ENCODE results near the gene RSPH6A. TPM values are rescaled to one million over a fixed set of nuclear protein-coding genes. Genes with fewer than 3 reads are reported as not detected.

The RSPH6A gene
- total RNA-seq, 2 donors from 2014 or later = not detected

DNA sequence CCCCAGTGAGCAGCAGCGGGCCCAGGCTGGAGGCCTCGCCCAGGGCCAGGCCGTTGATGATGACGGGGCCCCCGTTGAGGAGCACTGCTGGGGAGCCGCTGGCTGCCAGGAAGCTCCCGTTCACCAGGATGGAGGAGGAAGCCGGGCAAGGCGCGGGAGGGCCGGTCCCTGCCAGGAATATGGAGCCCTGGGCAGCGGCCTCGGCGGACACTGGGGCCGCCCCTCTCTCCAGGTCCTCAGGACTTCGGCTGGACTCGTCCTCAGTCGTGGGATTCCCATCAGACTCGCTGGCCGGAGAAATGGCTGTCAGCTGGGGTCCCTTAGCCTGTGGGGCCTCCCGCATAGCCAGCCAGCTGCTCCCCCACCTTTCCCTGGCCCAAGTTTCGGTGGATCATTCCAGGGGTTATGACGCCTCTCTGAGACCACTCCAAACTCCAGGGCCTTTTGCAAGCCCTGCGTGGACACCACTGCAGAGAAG lies 48.2 kb downstream of the RSPH6A start:
- DNase-seq (ENCODE audit: low spot score) = peak; percentile 68

DNA sequence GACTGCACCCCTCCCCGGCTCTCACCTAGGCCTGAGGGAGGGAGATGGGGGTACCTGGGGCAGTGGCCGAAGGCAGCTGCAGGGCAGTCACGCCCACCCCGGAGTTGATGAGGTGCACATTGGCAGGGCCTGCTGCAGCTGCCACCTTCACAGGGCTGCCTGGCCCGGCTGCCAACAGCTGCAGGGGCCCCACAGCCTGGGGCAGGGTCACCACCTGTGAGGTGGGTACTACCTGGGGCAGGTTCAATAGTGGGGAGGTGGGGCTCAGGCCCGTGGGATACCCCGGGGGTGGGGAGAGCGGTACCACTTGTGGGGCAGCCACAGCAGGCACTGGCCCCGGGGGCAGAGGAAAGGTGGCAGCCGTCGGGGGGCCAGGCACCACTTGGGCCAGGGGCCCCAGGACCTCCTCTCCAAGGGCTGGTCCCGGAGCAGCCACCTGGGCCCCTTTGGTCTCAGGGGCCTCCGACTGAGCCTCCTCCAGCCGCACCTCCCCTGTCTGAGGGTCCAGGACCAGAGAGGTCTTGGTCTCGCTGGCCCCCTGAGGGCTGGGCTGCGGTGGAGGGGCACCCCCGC lies 48.7 kb downstream of the RSPH6A start:
- Histone ChIP-seq H3K9me3 (no peaks in the 10 kb centered on the region), H3K27me3 (no peaks in the 10 kb centered on the region), H3K36me3 (peaks cover 1% of the 10 kb centered on the region), H3K4me1 (peaks cover 0 to 77% of the 10 kb centered on the region in 2 donors), H3K4me3 (peak overlapping the region; percentile 69 to 74), H3K27ac (peak overlapping the region; percentile 93 to 96)
- TF ChIP-seq, protein P1, sequence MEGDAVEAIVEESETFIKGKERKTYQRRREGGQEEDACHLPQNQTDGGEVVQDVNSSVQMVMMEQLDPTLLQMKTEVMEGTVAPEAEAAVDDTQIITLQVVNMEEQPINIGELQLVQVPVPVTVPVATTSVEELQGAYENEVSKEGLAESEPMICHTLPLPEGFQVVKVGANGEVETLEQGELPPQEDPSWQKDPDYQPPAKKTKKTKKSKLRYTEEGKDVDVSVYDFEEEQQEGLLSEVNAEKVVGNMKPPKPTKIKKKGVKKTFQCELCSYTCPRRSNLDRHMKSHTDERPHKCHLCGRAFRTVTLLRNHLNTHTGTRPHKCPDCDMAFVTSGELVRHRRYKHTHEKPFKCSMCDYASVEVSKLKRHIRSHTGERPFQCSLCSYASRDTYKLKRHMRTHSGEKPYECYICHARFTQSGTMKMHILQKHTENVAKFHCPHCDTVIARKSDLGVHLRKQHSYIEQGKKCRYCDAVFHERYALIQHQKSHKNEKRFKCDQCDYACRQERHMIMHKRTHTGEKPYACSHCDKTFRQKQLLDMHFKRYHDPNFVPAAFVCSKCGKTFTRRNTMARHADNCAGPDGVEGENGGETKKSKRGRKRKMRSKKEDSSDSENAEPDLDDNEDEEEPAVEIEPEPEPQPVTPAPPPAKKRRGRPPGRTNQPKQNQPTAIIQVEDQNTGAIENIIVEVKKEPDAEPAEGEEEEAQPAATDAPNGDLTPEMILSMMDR (IDR thresholded peaks at IDR 0.05) = no peak
- DNase-seq (ENCODE audit: low spot score) = no peak

More for the DNA sequence above, 48.2 kb downstream of the RSPH6A start:
- Histone ChIP-seq H3K9me3 (no peaks in the 10 kb centered on the region), H3K4me1 (peaks cover 0 to 77% of the 10 kb centered on the region in 2 donors), H3K27ac (peak overlapping the region; percentile 93 to 96), H3K27me3 (no peaks in the 10 kb centered on the region), H3K36me3 (peaks cover 6% of the 10 kb centered on the region), H3K4me3 (peak overlapping the region; percentile 69 to 74)
- TF ChIP-seq, protein P1 (IDR thresholded peaks at IDR 0.05) = no peak

DNA sequence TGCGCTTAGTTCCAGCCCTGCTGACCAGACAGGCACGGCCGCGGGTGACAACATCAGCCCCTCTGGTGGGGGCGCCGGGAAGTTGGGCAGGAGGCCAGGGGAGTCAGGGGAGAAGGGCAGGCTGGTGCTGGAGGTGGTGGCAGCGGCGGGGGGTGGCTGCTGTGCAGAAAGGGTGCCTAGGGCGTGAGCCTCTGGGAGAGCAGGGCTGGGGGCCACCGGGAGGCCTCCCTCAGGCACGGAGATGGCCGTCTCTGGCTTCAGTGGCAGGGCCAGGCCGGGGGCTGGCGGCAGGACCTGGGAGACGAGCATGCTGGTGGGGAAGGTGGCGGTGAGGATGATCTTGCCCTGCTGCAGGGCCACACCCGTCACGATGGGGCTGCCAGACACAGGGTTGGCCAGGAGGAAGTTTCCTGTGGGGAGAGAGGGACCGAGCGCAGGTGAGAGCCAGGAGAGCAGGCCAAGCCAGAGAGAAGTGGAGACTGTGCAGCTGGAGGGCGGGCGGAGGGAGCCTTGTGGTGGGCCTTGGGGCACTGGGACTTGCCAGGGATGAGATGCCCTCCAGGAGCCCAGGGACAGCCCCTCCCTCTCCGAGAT lies 49.3 kb downstream of the RSPH6A start:
- Histone ChIP-seq H3K36me3 (no peaks in the 10 kb centered on the region), H3K27ac (peak overlapping the region; percentile 93 to 96), H3K27me3 (no peaks in the 10 kb centered on the region), H3K9me3 (no peaks in the 10 kb centered on the region), H3K4me3 (peak overlapping the region in 1 of 2 donors; percentile 69), H3K4me1 (peaks cover 0 to 72% of the 10 kb centered on the region in 2 donors)
- DNase-seq (ENCODE audit: low spot score) = no peak
- TF ChIP-seq, protein P1 (IDR thresholded peaks at IDR 0.05) = no peak

DNA sequence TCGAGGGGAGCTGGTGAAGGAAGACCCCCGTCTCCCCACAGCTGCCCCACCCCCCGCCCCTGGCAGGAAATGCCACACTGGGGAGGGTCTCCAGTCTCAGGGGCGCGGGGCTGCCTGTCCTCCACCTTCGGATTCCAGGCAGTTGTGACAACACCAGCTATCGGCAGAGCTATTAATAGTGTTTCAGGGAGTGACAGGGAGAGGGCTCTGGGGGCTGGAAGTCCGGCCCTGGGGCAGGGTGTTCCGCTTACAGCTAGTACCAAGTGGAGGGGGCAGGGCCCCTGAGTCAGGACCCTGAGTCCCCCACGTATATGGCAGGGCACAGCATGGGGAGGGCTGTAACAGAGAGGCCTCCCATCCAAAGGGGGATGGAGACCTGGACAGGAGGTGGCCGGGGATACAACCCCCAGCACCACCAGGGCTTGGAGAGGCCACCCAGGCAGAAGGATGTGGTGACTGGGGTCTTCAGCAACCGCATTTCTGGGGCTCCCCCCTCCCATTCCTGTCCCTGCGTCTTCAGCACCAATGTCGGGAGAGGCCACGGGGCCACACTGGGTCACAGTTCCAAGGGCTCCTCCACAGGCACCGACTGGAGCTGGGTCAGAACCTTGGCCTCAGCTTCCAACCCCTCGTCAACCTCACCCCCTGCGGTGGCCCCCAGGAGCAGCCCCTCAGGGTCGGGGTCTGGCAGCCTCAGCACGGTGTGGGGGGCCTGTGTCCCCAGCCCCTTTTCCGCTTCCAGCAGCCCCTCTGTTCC lies 50.0 kb downstream of the RSPH6A start:
- DNase-seq (ENCODE audit: low spot score) = no peak
- peak overlapping the region; percentile 93 to 96 for H3K27ac ChIP-seq
- TF ChIP-seq, protein P1 (IDR thresholded peaks at IDR 0.05) = no peak
- peak overlapping the region in 1 of 2 donors; percentile 11 for H3K4me3 ChIP-seq
- no peaks in the 10 kb centered on the region for H3K36me3 ChIP-seq
- peaks cover 0 to 65% of the 10 kb centered on the region in 2 donors for H3K4me1 ChIP-seq
- H3K9me3 ChIP-seq = no peaks in the 10 kb centered on the region
- H3K27me3 ChIP-seq = no peaks in the 10 kb centered on the region

DNA sequence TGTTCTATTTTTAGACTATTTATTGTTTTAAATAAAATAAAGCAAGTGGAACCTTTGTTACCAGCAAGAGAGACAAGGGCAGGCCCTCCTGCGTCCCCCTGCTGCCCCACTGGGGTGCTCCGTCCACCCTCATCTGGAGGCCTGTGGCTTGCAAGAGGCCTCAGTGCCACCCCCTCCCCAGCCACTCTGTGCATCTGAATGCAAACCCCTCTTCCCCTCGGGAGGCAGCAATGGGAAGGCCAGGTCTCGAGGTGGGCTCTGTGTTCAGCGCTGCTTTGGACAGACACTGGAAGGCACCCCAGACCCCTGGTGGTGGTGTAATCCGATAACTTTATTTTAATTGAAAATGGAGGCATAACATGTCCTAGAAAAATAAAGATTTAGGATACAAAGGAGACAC lies 50.6 kb downstream of the RSPH6A start:
- H3K4me1 ChIP-seq = peaks cover 0 to 59% of the 10 kb centered on the region in 2 donors
- DNase-seq (ENCODE audit: low spot score) = no peak
- no peak overlapping the region for H3K4me3 ChIP-seq
- TF ChIP-seq, protein P1 (IDR thresholded peaks at IDR 0.05) = no peak
- H3K9me3 ChIP-seq = no peaks in the 10 kb centered on the region
- H3K27ac ChIP-seq = peak overlapping the region; percentile 93 to 96
- H3K27me3 ChIP-seq = no peaks in the 10 kb centered on the region
- H3K36me3 ChIP-seq = no peaks in the 10 kb centered on the region
